ENCODE results near the gene BICD1.

GRCh38 chr12:32377344-32378055 lies 270.9 kb downstream of the BICD1 start:
- TF ChIP-seq CTCF (conservative IDR thresholded peaks at IDR 0.05 in 1 of 2, IDR thresholded peaks at IDR 0.05 in 1 of 2; ENCODE audit: low read depth in 1 of 2, low read length in 2 of 2) (no peak), EZH2 (IDR thresholded peaks at IDR 0.05; ENCODE audit: low read length, missing control alignments) (no peak)
